Esophagus muscularis mucosa (tissue), 4 donors: ENCODE data around the gene TBC1D9. TPM values are rescaled to one million over a fixed set of nuclear protein-coding genes. Genes with fewer than 3 reads are reported as not detected.
A peak's percentile ranks its signal among the peaks of the same experiment; 100 is the strongest.

Experiments
- DNase-seq: peaks from one replicate; pipeline ENCODE4 v3.0.0-alpha.2; 2017; ENCODE audit errors: extremely low spot score
- H3K27ac ChIP-seq, 4 donors: fragments of 200-600 bp; sonication (generic); replicated peaks in 1 of 4; 1 replicate in 3 of 4; 2 replicates in 1 of 4; pipeline ENCODE4 v1.5.1; 2016 to 2019; ENCODE audit warnings: mild to moderate bottlenecking in 1 of 4
- H3K27me3 ChIP-seq, 4 donors: fragments of 200-600 bp; sonication (generic); one replicate each; pipeline versions ENCODE4 v1.5.1 to v1.6.0; 2016 to 2019
- H3K36me3 ChIP-seq, 4 donors: fragments of 200-600 bp; sonication (generic); one replicate each; pipeline ENCODE4 v1.5.1; 2016 to 2019
- H3K4me1 ChIP-seq, 4 donors: fragments of 200-600 bp; sonication (generic); one replicate each; pipeline ENCODE4 v1.5.1; 2016 to 2019
- H3K4me3 ChIP-seq, 4 donors: fragments of 200-600 bp; sonication (generic); 1 replicate in 2 of 4; 2 replicates in 2 of 4; pipeline ENCODE4 v1.5.1; 2016 to 2019; ENCODE audit warnings: mild to moderate bottlenecking in 4 of 4, moderate library complexity in 1 of 4
- H3K9me3 ChIP-seq, 4 donors: fragments of 200-600 bp; sonication (generic); 1 replicate in 3 of 4; 2 replicates in 1 of 4; pipeline ENCODE4 v1.5.1; 2016 to 2019
- CTCF ChIP-seq, 3 experiments: fragments of 200-600 bp in 2 of 3; fragments of 450-650 bp in 1 of 3; sonication (generic) in 2 of 3; IDR thresholded peaks; one replicate each; pipeline ENCODE4 v1.5.1; 2017 to 2019; ENCODE audit warnings: antibody characterized with exemption in 3 of 3, mild to moderate bottlenecking in 2 of 3, moderate library complexity in 1 of 3
- EP300 ChIP-seq: sonication (generic); formaldehyde crosslinking; IDR thresholded peaks from one replicate; pipeline ENCODE4 v1.6.1; 2017; ENCODE audit warnings: antibody characterized with exemption
- POLR2A ChIP-seq: fragments of 450-650 bp; IDR thresholded peaks from one replicate; pipeline ENCODE4 v1.6.1; 2017; ENCODE audit warnings: antibody characterized with exemption, moderate library complexity, mild to moderate bottlenecking, low read depth
- POLR2AphosphoS5 ChIP-seq, 2 donors: sonication (generic); formaldehyde crosslinking; IDR thresholded peaks; one replicate each; pipeline ENCODE4 v1.6.1; 2017; ENCODE audit warnings: antibody characterized with exemption in 2 of 2
- WGBS: methylation state at CpG from one replicate; pipeline ENCODE4 v1.1.5; 2018; 5-methylcytosine and 5-hydroxymethylcytosine counted together
- intact Hi-C: fragments of 100-400 bp; cut with DNase I; formaldehyde crosslinking; loops from one replicate; pipeline ENCODE4 v1.15.1; 2023
- total RNA-seq, 4 donors: library from RNA; depleted of rRNA; stranded (reverse); fragments of >200 nt; gene quantifications; one replicate each; pipeline versions ENCODE4 v1.1.0 to v1.2.1, GENCODE V29; 2016

TBC1D9 gene
- total RNA-seq, 4 donors from 2014 or later = 15.4 to 23.8 (median 21.3) TPM

GRCh38 chr4:140695483-140695882 lies 60.7 kb downstream of the TBC1D9 start:
- no peak for TF ChIP-seq POLR2AphosphoS5 (IDR thresholded peaks at IDR 0.05)
- TF ChIP-seq POLR2A = no peak
- TF ChIP-seq CTCF (IDR thresholded peaks at IDR 0.05) = no peak
- Histone ChIP-seq H3K27ac (no peak overlapping the region), H3K4me1 (peaks cover 11 to 16% (median 13%) of the 10 kb centered on the region in 4 donors), H3K9me3 (no peaks in the 10 kb centered on the region), H3K4me3 (no peak overlapping the region), H3K27me3 (no peaks in the 10 kb centered on the region), H3K36me3 (peaks cover 0 to 8% (median under 1%) of the 10 kb centered on the region in 4 donors)
- peak; percentile 37 for DNase-seq
- intact Hi-C loops = no loop called here

- Histone ChIP-seq H3K4me1 (peaks cover 13 to 19% (median 16%) of the 10 kb centered on the region in 4 donors), H3K9me3 (no peaks in the 10 kb centered on the region), H3K36me3 (no peaks in the 10 kb centered on the region), H3K27ac (no peak overlapping the region), H3K4me3 (no peak overlapping the region), H3K27me3 (no peaks in the 10 kb centered on the region)
- no peak for DNase-seq
- TF ChIP-seq POLR2A (no peak), POLR2AphosphoS5 (IDR thresholded peaks at IDR 0.05) (no peak), CTCF (IDR thresholded peaks at IDR 0.05) (no peak), EP300 (no peak)
- intact Hi-C loops = no loop called here
- WGBS = 96% methylated on average over 1 of the region's 1 CpG
These were observed 62.6 kb downstream of the TBC1D9 start for GRCh38 chr4:140693562-140693961.

DNA sequence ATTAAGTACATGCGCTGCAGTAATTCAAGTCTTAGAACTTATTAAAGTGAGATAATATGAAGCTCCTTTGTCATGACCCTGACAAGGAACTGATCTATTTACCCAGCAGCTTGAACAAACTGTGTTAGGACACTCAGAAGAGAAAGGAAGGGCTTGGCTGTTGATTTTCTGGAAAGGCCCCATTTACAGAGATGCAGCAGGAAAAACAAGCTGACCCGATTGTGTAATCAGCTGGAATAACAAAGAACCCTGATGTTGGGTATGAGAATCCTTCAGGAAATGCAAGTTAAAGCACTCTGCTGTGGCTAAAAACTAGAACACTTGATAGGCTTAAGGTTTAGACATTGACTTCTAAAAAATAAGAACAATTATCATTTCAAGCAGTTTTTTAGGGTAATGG lies 64.8 kb downstream of the TBC1D9 start:
- intact Hi-C loops = no loop called here
- Histone ChIP-seq H3K27ac (peak overlapping the region in 2 of 4 donors; percentile 15 to 50), H3K4me3 (no peak overlapping the region), H3K4me1 (peaks cover 15 to 23% (median 20%) of the 10 kb centered on the region in 4 donors), H3K9me3 (no peaks in the 10 kb centered on the region), H3K36me3 (no peaks in the 10 kb centered on the region), H3K27me3 (no peaks in the 10 kb centered on the region)
- TF ChIP-seq POLR2AphosphoS5 (IDR thresholded peaks at IDR 0.05) (no peak), EP300 (no peak), CTCF (IDR thresholded peaks at IDR 0.05) (no peak), POLR2A (no peak)
- 75% methylated on average over 2 of the region's 2 CpGs for WGBS
- peak; percentile 39 for DNase-seq

DNA sequence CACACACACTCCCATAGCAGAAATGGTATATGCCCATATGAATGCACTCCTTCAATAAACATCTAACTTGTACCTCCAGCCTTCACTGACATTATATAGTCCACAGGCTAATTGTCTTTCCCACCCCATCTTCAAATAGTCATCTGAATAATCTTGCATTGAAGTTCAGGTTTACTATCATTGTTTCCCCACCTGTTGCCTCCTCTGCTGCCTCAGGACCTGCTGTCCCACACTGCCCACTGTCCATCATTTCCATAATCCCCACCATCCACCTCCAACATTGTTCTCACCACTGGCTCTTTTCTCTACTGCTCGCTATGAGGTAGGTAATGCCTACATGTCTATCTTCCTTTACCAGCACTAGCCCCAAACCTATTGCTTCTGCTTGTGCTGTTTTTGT lies 66.1 kb downstream of the TBC1D9 start:
- 96% methylated on average over 1 of the region's 1 CpG for WGBS
- H3K36me3 ChIP-seq = peaks cover 0 to 9% (median 0%) of the 10 kb centered on the region in 4 donors
- H3K4me1 ChIP-seq = peaks cover 9 to 24% (median 20%) of the 10 kb centered on the region in 4 donors
- TF ChIP-seq EP300 = no peak
- no peak for TF ChIP-seq POLR2A
- no peak for TF ChIP-seq POLR2AphosphoS5 (IDR thresholded peaks at IDR 0.05)
- no peak for TF ChIP-seq CTCF (IDR thresholded peaks at IDR 0.05)
- intact Hi-C loops = no loop called here
- no peaks in the 10 kb centered on the region for H3K9me3 ChIP-seq
- no peak overlapping the region for H3K27ac ChIP-seq
- no peaks in the 10 kb centered on the region for H3K27me3 ChIP-seq
- no peak overlapping the region for H3K4me3 ChIP-seq
- peak; percentile 50 for DNase-seq

GRCh38 chr4:140689623-140690022 lies 66.6 kb downstream of the TBC1D9 start:
- intact Hi-C loops = no loop called here
- peak; percentile 34 for DNase-seq
- Histone ChIP-seq H3K36me3 (peaks cover 0 to 13% (median 0%) of the 10 kb centered on the region in 4 donors), H3K27ac (no peak overlapping the region), H3K4me3 (no peak overlapping the region), H3K9me3 (no peaks in the 10 kb centered on the region), H3K4me1 (peaks cover 8 to 24% (median 20%) of the 10 kb centered on the region in 4 donors), H3K27me3 (no peaks in the 10 kb centered on the region)
- 82% methylated on average over 3 of the region's 3 CpGs for WGBS
- TF ChIP-seq CTCF (IDR thresholded peaks at IDR 0.05) (no peak), POLR2A (no peak), EP300 (no peak), POLR2AphosphoS5 (IDR thresholded peaks at IDR 0.05) (no peak)
